Dermis microvascular lymphatic vessel endothelial cell (primary cell): ENCODE results near the gene PFKFB2. TPM values are rescaled to one million over a fixed set of nuclear protein-coding genes. Genes with fewer than 3 reads are reported as not detected.

Experiments used
- DNase-seq, 2 donors: peaks; one replicate each; pipeline versions ENCODE4 v3.0.0 to v3.0.0-alpha.2; 2010; ENCODE audit warnings: low read depth in 2 of 2
- total RNA-seq: library from RNA; depleted of rRNA; stranded (reverse); fragments of >200 nt; gene quantifications from 2 replicates; pipeline ENCODE4 v1.2.1, GENCODE V29; 2014

Gene PFKFB2
- total RNA-seq, result 0.90 and 1.5 TPM in 2 replicates

DNA sequence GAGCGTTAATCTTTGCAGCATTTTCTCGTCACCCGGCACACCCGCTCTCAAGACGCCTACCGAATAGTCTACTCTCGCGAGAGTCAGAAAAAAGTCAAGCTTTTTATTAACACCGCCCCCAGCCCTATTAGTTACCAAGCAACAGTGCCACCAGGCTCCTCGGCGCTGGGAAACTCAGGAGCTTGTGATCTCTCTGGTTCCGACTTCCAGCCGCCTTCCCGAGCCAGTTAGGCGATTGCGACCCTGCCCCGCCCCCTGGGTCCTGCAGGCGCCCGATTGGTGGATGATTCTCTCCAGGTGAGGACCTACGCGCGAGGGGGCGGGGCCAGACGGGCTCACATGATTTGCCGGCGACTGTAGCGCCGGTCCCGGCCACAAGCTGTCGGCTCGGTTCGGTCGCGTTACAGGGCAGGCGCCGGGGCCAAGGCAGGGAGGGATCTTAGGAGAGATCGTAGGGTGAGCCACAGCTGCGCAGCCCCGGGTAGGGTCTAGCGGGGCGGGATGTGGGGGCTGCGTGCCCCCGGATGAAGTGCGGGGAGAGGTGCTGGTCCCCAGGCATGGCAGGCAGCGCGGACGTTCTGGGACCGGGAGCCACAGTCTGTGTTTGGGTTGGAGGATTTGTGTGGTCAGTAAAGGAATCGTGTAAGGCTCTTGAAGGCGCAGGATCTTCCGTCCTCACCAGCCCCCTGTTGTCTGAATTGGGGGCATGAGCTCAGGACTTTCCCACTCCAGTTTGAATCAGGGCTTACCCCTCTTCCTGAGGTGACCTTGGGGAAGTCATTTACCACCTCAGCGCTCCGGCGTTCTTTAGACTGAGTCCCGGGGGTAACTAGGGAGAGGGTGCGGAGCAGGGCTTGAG, at the start of gene PFKFB2:
Gene PFKFB2, plus strand, starts transcription at position 365 of the 859 bp plus-strand sequence. CDS start 1,443 bp downstream, outside the sequence.
- peak; percentile 52 to 72 for DNase-seq

DNA sequence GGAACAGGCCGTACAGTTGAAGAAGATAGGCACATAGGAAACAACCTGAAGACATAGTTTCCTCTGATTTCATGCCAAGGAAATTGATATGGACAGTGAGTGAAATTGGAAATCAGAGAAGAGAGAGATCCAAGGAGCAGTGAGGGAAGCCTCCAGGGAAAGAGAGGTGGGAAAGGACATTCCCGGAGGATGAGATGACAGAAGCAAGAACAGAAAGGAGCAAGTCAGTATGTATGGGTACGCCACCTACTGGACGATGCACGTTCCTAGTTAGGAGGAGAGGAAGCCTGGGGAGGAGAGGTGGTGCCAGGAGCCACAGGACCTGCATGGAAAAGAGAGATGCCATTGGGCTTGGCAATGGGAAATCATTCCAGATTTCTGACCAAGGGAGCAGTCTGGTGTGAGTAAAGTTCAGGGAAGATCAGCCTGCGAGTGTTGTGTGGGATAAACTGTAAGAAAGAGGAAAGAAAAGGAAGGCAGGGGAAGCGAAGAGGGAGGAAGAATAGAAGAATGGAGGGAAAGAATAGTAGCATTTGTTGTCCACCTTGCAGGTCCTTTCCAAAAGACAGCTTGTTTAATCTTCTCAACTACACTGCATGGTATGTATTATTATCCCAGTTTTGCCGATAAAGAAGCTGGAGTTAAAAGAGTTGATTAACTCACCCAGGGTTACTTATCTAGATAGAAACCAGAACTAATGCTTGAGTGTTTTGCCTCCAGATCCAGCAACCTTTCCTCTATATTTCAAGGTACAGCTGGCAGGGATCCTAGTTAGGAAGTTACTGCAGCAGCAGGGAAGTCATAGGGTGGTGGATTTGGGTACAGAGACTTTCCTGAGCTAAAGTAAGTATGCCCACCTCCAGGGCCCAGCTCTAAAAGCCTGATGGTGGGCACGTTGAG, 47.9 kb upstream of the PFKFB2 start:
- peak; percentile 18 to 54 for DNase-seq

DNA sequence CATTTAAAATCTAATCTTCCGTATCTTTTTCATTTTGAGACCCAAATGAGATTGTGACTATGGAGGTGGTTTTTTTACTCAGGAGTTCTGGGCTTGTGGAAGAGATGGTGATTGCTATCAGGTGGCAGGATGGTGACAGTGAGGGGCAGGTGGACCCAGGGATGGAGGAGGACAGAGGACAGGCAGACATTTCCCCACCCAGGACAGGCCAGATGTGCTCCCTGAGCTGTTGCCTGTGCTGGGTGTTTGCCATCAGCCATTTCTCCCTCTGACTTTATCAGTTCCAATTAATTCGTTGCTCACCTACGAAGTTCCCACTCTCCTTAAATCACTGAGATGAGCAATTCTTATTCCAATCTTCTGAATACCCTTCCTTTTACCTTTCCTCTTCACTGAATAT, 47.0 kb upstream of the PFKFB2 start:
- DNase-seq, result no peak

DNA sequence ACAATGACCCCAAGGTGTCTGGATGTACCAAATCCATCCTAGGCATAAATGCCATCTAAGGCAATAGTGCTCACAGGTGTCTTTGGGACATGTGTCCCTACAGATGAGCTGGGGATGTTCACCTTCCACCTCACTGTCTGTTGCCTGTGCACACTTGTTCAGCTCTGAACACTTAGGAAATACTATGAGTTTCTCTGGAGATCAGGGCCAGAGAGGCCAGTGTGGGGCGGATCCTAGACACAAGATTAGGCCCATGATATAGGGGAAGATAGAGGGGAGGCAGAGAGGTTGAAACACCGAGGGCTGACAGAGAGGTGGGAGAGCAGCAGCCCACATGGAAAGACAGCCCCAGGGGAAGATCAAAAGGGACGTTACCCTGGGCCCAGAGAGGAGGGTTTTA, 46.2 kb upstream of the PFKFB2 start:
- no peak for DNase-seq

DNA sequence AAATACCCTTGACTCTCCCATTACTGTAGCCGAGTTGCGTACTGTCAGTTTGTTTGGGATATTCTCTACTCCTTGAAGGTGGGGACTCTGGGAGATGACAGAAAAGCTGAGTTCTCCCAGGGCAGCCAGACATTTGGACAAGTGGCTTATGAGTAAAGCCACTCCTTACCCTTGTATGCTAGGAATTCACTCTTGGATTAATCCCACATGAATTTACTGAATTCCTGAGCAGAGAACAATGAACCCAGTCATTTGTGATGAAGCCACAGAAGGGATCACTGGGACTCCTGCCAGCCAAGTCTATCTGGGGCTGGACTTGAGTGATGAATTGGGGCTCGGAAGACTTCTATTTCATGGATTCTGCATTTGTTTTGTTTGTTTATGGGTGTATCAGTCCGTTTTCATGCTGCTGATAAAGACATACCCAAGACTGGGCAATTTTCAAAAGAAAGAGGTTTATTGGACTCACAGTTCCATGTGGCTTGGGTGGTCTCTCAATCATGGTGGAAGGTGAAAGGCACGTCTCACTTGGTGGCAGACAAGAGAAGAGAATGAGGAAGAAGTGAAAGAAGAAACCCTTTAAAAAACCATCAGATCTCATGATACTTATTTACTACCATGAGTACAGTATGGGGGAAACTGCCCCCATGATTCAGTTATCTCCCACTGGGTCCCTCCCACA, 45.6 kb upstream of the PFKFB2 start:
- no peak for DNase-seq

DNA sequence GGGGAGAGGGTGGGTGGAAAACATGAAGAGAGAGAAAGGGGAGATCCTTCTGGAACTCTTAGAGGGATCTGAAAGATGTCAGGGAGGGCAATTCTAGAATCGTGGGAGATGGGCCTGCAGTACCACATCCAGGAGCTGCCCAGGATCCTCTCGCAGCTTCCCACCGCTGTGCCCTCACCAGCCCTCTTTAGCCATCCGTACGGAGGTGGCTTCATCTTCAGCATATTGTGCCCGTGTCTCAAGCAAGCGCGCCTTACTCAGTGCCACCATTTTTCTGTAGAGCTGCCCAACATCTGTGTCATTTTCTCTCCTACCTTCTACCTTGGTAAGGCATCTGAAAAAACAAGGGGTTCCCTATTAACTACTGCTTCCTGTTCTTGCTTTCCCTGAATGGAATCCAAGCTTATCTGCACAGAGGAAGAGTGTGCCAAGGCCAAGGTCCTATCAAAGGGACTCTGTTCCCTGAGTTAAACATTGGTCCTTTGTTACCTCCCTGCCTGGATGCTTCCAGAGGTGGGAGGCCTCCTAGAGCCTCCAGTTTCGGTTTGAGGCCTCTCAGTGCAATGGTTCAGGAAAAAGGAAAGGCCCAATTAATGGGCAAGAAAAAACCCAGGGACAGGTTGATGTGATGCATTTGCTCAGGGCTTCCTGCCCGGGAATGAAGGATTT, 43.8 kb upstream of the PFKFB2 start:
- no peak for DNase-seq

DNA sequence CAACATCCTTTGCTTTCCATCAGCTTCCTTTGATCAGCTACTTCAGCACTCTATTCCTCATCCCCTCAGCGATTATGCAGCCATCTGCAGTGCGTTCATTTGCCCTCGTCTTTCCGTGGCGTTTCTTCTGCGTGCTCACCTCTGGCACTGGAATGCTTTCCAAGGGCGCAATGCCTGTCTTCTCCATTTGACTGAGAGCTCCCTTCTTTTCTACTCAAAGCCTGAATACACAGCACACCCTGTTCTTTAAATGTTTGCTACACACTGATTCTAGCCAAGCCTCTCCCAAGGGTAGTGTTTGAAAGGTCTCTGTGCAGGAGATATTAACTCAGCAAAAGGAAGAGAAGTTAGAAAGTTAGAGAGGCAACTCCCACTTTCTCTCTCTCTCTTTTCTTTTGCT, 43.1 kb upstream of the PFKFB2 start:
- DNase-seq, result no peak

DNA sequence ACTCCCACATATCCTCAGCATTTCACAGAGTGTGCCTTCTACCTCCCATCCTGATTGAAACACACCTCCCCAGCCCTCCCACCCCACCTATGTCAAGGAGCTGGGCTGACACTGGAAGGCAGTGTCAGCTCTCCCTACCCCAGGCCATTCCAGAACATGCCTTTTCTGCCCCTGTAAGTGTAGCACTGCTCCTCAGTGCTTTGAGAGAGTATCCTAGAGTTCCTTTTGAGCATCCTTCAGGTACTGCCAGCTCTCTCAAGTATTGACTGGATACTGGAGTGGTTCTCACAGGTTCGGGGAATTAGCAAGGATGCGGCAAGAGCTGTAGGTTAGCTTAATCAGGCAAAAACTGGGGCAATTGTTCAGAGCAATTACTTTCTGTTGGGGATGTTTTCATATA, 42.3 kb upstream of the PFKFB2 start:
- no peak for DNase-seq

DNA sequence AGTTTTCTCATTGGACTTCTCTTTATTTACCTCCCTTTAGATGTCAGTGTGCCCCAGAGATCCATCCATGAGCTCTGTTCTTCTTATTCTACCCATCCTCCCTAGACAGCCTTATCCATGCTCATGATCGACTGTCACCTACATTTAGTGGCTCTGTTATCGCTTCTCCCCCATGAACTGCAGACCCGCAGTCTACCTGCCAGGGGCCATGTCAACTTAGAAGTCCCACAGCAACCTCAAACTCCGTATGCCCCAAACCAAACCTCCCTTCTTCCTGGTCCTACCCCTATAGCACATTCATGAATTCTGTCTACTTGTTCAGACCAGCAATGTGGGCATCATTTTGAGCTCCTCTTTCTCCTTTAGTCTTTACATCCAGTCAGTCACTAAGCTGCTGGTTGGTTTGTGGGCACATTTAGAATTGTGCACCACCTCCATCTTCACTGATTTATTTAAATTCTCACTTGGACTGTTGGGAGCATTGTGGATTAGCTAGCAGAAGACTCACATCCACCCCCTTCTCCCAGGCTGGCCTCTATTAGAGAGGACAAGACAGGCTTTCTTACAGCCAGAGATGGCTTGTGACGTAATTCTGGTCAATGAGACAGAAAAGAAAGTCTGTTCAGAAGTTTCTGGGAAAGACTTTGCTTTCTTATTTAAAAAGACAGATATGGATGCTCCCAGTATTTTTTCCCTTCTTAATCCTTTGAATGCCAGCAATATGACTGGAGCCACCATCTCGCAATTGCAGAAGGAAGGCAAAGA, 39.6 kb upstream of the PFKFB2 start:
- DNase-seq, result no peak

DNA sequence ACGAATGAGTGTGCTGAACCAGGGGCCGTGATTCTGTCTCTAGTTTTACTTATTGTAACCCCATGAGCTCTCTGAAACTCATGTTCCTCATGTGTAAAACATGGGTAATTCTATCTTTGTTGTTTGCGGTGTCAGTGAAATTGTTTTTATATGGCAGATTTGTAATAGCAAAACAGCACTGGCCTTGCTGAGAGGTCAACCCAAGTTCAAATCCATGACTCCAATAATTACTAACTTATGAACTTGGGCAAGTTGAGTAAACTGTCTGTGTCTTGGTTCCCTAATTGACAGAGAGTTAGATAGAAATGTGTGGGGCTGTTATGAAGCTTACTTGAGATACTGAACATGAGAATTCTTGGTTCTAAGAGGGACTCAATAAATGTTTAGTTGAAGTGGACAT, 38.3 kb upstream of the PFKFB2 start:
- DNase-seq, result no peak

DNA sequence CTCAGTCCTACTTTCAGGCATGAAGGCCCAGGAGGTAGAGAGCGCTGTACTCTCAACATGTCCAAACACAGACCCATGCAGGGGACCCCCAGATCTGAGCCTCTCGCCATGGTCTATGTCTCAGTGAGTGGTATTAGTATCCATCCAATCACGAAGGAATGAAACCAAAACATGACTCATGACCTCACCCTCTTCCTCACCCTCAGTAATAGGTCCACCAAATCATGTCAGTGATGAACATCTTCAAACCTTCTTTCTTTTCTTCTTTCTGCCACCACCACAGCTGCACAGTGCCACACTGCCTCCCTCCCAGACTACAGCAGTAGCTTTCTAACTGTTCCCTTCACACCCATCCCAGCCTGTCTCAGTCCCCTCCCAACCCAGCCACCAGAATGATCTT, 37.3 kb upstream of the PFKFB2 start:
- no peak for DNase-seq

DNA sequence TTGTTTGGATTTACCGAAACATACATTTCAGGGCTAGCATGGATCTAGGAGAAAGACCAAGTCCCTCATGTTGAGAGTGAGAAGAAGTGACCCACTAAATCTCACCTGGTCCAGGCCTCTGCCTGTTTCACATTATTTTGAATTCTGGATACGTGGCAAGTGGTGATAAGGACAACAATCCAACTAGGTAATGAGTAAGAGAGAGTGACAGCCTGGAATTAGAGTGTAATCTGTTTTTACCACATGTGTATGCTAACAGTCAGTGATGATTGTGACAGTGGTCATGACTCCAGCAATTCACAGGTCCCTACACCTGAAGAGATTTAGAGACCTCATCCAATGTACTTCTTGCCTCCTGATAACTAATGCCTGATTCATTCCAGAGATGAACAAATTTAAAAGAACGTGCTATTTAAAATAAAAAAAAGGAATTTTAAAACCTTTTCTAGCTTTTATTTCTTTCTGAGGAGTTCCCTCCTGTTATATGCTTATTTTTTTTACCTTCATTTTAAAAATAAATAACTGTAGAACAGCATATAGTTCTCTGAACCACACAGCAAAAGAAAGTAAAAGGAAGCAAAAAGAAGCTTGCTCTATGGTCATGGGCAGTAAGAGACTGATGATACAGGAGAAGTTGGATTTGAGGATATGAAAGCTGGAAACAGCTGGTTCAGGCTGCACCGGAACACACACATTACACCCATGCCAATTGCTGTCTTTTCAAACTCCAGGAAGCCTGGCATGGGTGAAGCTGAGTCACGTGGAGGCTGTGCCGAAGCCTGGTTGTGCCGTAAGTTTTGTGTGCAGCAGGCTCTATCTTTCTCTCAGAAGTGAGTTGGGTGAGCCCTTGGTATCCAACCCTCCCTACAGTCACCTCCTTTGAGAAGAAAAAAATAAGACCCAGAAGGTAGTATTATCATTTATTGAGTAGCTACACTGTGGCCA, 35.2 kb upstream of the PFKFB2 start:
- no peak for DNase-seq

DNA sequence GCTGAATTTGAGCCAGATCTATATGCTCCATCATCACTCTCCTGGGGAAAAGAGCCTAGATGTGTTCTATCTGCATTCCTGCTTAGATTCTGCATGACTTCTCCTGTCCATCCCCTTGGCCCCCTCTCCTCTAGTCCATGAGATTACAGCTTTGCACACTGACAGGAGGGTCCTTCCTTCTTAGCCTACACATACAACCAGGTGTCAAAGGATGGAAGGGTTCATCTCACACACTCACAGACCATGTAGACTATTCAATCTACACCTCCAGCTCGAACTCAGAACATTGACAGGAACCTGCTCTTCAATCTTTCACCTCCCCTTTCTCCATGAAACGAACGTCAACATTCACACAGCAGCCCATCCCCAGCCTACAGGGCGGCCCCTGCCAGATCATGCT, 34.4 kb upstream of the PFKFB2 start:
- DNase-seq, result no peak

DNA sequence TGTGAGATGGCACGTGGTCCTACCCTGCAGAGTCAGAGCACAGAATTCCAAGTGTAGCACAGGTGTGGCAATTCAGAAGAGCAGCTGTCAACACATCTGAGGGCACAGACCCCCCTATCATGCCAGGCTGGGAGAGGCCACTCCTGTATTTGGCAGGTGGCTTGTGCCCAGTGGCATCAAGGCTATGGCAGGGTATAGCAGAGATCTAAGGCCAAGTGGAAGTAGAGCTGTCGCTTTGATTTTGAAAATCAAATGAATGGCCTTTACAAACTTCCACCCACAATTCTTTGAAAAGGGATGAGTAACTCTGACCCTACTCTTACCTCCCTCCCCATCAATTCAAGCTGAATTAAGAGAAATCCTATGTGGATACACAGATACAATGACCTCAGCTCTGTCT, 33.9 kb upstream of the PFKFB2 start:
- DNase-seq, result no peak

DNA sequence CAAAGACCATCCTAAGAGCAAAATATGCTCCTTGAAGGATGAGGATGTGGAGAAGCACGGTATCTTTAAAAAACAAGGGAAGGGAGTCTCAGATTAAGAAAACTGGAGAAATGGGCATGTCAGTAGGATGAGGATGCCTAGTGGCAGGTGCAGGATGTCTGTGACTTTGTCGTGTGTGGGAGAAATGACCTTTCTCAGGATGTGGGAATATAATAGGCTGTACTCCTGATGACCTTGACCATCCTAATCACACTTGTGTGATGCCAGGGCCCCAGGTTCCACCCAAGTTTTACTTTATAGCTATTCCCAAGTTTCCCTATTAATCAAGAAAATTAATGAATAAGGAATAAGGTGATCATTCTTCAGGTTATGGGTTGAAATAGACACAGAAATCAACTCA, 33.4 kb upstream of the PFKFB2 start:
- DNase-seq, result no peak

DNA sequence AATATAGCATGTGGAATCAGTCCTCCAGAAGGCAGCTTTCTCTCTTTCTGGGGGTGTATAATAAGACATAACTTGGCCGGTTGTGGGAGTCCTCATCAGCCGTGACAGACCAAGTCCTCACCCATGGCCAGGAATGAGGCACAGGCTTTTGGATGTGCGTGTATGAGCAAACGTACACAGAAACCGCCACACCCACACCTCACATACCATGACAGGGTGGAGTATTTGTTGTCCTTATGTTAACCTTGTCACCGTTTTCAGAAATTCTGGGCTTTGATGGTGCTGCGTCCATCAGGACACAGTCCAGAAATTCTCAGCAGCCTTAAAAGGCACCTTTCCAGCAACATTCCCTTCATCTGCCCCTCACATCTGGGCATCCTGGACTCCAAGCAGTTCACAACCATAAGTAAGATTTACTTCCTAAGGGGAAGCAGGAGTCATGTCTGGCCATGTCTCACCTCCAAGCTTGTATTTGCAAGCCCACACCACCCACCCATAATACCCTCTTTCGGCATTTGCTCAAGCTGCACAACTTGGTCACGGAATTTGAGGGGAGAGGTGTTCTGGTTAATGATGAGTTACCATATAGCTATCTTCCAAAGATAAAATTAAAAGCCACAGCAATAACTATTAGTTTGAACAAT, 32.9 kb upstream of the PFKFB2 start:
- no peak for DNase-seq

DNA sequence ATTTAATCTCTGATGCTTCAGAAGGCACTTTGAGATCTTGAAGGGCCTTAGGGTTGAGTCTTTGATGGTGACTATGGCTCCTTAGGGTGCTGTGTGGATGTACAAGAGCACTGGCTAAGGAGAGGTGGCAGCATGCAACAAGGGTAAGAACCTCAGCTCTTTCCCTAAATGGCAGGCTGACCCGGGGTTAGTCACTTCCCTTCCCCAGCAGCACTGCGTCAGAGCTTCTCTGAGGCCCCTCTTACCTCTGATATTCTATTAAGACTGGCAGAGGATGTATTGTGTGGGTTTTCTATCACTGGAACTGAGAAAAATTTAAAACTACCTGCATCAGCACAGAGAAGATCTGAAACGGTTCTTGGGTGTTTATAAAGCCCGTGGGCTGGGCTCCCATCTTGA, 32.4 kb upstream of the PFKFB2 start:
- no peak for DNase-seq

DNA sequence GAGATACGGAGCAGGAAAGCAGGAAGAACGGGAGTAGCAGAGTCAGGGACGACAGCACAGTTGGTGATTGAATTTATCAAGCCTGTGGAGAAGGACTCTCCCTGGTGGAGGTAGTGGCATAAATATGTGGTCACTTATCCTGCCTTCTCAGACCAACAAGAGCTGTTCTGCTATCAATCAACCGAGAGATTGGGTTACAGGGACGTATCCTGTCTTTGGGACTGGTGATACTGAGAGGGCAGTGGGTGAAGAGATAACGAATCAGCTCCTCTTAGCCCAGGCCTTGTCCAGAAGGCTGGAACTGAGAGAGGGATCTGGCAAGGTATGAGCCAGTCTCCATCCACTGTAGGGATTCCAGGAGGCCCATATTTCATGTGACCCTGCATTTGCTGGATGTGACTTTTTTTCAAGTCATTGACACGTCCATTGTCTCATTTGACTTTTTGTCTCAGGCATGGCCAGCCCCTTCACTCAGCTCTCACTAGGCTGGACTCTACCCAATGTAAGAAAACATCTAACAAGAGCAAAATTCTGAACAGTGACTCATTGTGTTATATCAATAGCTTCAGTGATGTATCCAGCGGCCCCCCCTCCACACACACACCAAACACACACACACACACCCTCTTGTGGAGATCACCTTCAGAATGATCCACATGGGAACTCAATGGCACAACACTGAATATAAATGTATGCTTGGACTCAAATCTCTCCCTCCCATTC, 31.8 kb upstream of the PFKFB2 start:
- DNase-seq, result no peak
